Sigmoid colon (tissue), 7 donors: ENCODE results near the gene NUDT16L1. TPM values are rescaled to one million over a fixed set of nuclear protein-coding genes. Genes with fewer than 3 reads are reported as not detected.

Experiments used
- DNase-seq: peaks from one replicate; pipeline ENCODE4 v3.0.0-alpha.2; 2019
- H3K27ac ChIP-seq, 4 donors: fragments of 200-600 bp; sonication (generic); one replicate each; pipeline ENCODE4 v1.5.1; 2016 to 2019; ENCODE audit warnings: mild to moderate bottlenecking in 1 of 4
- H3K27me3 ChIP-seq, 3 donors: fragments of 200-600 bp; sonication (generic); one replicate each; pipeline ENCODE4 v1.5.1; 2019; ENCODE audit warnings: mild to moderate bottlenecking in 1 of 3
- H3K36me3 ChIP-seq, 4 donors: fragments of 200-600 bp; sonication (generic); one replicate each; pipeline ENCODE4 v1.5.1; 2016 to 2019
- H3K4me1 ChIP-seq, 4 donors: fragments of 200-600 bp; sonication (generic); one replicate each; pipeline ENCODE4 v1.5.1; 2017 to 2019
- H3K4me3 ChIP-seq, 4 donors: fragments of 200-600 bp; sonication (generic); one replicate each; pipeline ENCODE4 v1.5.1; 2017 to 2019; ENCODE audit warnings: mild to moderate bottlenecking in 2 of 4, moderate library complexity in 1 of 4
- H3K9me3 ChIP-seq, 4 donors: fragments of 200-600 bp in 3 of 4; sonication (generic) in 3 of 4; one replicate each; pipeline versions ENCODE4 v1.5.1 to v1.6.1; 2013 to 2019
- CTCF ChIP-seq, 4 experiments: fragments of 450-650 bp in 3 of 4; fragments of 200-600 bp in 1 of 4; IDR thresholded peaks; one replicate each; pipeline ENCODE4 v1.5.1; 2016 to 2019; ENCODE audit warnings: antibody characterized with exemption in 4 of 4, mild to moderate bottlenecking in 3 of 4, moderate library complexity in 2 of 4
- EP300 ChIP-seq, 4 donors: sonication (generic); formaldehyde crosslinking; IDR thresholded peaks; one replicate each; pipeline ENCODE4 v1.6.1; 2017; ENCODE audit warnings: antibody characterized with exemption in 4 of 4
- POLR2A ChIP-seq, 2 donors: fragments of 450-650 bp; IDR thresholded peaks; one replicate each; pipeline ENCODE4 v1.6.1; 2016; ENCODE audit warnings: antibody characterized with exemption in 2 of 2, mild to moderate bottlenecking in 2 of 2, moderate library complexity in 2 of 2
- POLR2AphosphoS5 ChIP-seq, 4 donors: sonication (generic); formaldehyde crosslinking; IDR thresholded peaks; one replicate each; pipeline ENCODE4 v1.6.1; 2017; ENCODE audit warnings: antibody characterized with exemption in 4 of 4
- WGBS, 2 donors: extraction: QIAGEN DNeasy Blood & Tissue Kit; methylation state at CpG; one replicate each; pipeline ENCODE4 v1.1.7; 2013; 5-methylcytosine and 5-hydroxymethylcytosine counted together
- intact Hi-C: fragments of 100-400 bp; cut with DNase I; formaldehyde crosslinking; loops from one replicate; pipeline ENCODE4 v1.15.1; 2023
- polyA plus RNA-seq, 3 donors: library from polyadenylated mRNA; stranded (reverse); fragments of 200-250 nt; gene quantifications; one replicate each; pipeline ENCODE4 v1.2.3, GENCODE V29; 2013
- small RNA-seq, 3 donors: library from RNA; depleted of rRNA; stranded (forward); fragments of <200 nt; gene quantifications; one replicate each; pipeline ENCODE3, GENCODE V24; 2016
- total RNA-seq, 4 donors: library from RNA; depleted of rRNA; stranded (reverse); fragments of >200 nt; gene quantifications; one replicate each; pipeline ENCODE4 v1.1.0, GENCODE V29; 2016
- donor health status: healthy with polysubstance abuse.
- donor health status: Bipolar disorder and iron deficiency.
- donor health status: healthy.

The NUDT16L1 gene
- total and polyA plus RNA-seq, 7 donors = 16.6 to 75.1 (median 21.8) TPM

GRCh38 chr16:4745274-4745569 is 51.9 kb downstream of the NUDT16L1 start:
- intact Hi-C loops = no loop called here
- TF ChIP-seq POLR2A (IDR thresholded peaks at IDR 0.05) = no peak
- TF ChIP-seq CTCF (IDR thresholded peaks at IDR 0.05) = no peak
- TF ChIP-seq EP300 (IDR thresholded peaks at IDR 0.05) = no peak
- TF ChIP-seq POLR2AphosphoS5 (IDR thresholded peaks at IDR 0.05) = no peak
- 81 to 92% methylated on average over 3 of the region's 3 CpGs for WGBS, 2 donors
- Histone ChIP-seq H3K9me3 (no peaks in the 10 kb centered on the region), H3K36me3 (peaks cover 0 to 9% (median 2%) of the 10 kb centered on the region in 4 donors), H3K4me1 (peaks cover 0 to 23% (median 15%) of the 10 kb centered on the region in 4 donors), H3K27me3 (no peaks in the 10 kb centered on the region), H3K4me3 (no peak overlapping the region), H3K27ac (no peak overlapping the region)
- DNase-seq = no peak

Small RNA genes lying within 50 kb of the gene (small RNA-seq; reads per million reads assigned to genes)
- gene MIR6769A = 0 reads per million in 3 donors

Other genes with a start within 250 kb of the NUDT16L1 start
- gene NMRAL1, start 218.9 kb upstream of the NUDT16L1 start, total RNA-seq = 10 to 100 TPM; 24.8 to 62.3 (median 47.0) TPM
- 10 to 100 TPM; 29.4 to 52.7 (median 46.8) TPM for gene NMRAL1, start 218.9 kb upstream of the NUDT16L1 start, polyA plus RNA-seq
- 10 to 100 TPM; 29.9 to 37.1 (median 32.0) TPM for gene HMOX2, start 217.2 kb upstream of the NUDT16L1 start, total RNA-seq
- gene HMOX2, start 217.2 kb upstream of the NUDT16L1 start, polyA plus RNA-seq = 10 to 100 TPM; 57.7 to 77.2 (median 62.1) TPM
- 10 to 100 TPM; 12.8 to 22.4 (median 18.6) TPM for gene CDIP1, start 154.8 kb upstream of the NUDT16L1 start, total RNA-seq
- 10 to 100 TPM; 10.8 to 16.2 (median 16.1) TPM for gene CDIP1, start 154.8 kb upstream of the NUDT16L1 start, polyA plus RNA-seq
- under 1 TPM in 2 of 4 donors, not detected in 2; under 0.01 to 0.16 TPM for gene C16orf96, start 137.2 kb upstream of the NUDT16L1 start, total RNA-seq
- gene C16orf96, start 137.2 kb upstream of the NUDT16L1 start, polyA plus RNA-seq = under 1 TPM in 1 of 3 donors, not detected in 2; 0.09 TPM
- 10 to 100 TPM in 3 of 4 donors, 1 to 10 TPM in 1; 7.6 to 20.2 (median 14.1) TPM for gene UBALD1, start 78.7 kb upstream of the NUDT16L1 start, total RNA-seq
- gene UBALD1, start 78.7 kb upstream of the NUDT16L1 start, polyA plus RNA-seq = 10 to 100 TPM; 10.4 to 22.9 (median 12.6) TPM
- 10 to 100 TPM; 18.4 to 37.9 (median 31.0) TPM for gene MGRN1, start 68.7 kb upstream of the NUDT16L1 start, total RNA-seq
- 10 to 100 TPM; 16.8 to 34.5 (median 23.4) TPM for gene MGRN1, start 68.7 kb upstream of the NUDT16L1 start, polyA plus RNA-seq
- 10 to 100 TPM; 20.3 to 30.7 (median 23.8) TPM for gene ANKS3, start 40.7 kb downstream of the NUDT16L1 start, total RNA-seq
- gene ANKS3, start 40.7 kb downstream of the NUDT16L1 start, polyA plus RNA-seq = 10 to 100 TPM in 1 of 3 donors, 1 to 10 TPM in 2; 3.9 to 20.8 (median 9.6) TPM
- under 1 TPM; 0.14 to 0.83 (median 0.43) TPM for gene DNAAF8, start 41.0 kb downstream of the NUDT16L1 start, total RNA-seq
- 1 to 10 TPM in 1 of 3 donors, under 1 TPM in 2; 0.60 to 1.2 (median 0.73) TPM for gene DNAAF8, start 41.0 kb downstream of the NUDT16L1 start, polyA plus RNA-seq
- gene ZNF500, start 73.6 kb downstream of the NUDT16L1 start, total RNA-seq = 10 to 100 TPM; 10.2 to 14.4 (median 12.8) TPM
- gene ZNF500, start 73.6 kb downstream of the NUDT16L1 start, polyA plus RNA-seq = 10 to 100 TPM in 1 of 3 donors, 1 to 10 TPM in 2; 4.2 to 11.7 (median 5.1) TPM
- not detected for gene SEPTIN12, start 94.8 kb downstream of the NUDT16L1 start, total RNA-seq
- 1 to 10 TPM in 1 of 3 donors, not detected in 2; 2.5 TPM for gene SEPTIN12, start 94.8 kb downstream of the NUDT16L1 start, polyA plus RNA-seq
- not detected for gene SMIM22, start 101.8 kb downstream of the NUDT16L1 start, total RNA-seq
- gene SMIM22, start 101.8 kb downstream of the NUDT16L1 start, polyA plus RNA-seq = 1,000 to 10,000 TPM in 2 of 3 donors, 100 to 1,000 TPM in 1; 848 to 2,006 (median 1,963) TPM
- gene ROGDI, start 109.1 kb downstream of the NUDT16L1 start, total RNA-seq = 10 to 100 TPM; 47.9 to 72.8 (median 58.3) TPM
- gene ROGDI, start 109.1 kb downstream of the NUDT16L1 start, polyA plus RNA-seq = 10 to 100 TPM; 23.4 to 46.7 (median 25.2) TPM
- gene GLYR1, start 153.7 kb downstream of the NUDT16L1 start, total RNA-seq = 10 to 100 TPM; 56.7 to 67.3 (median 59.9) TPM
- 10 to 100 TPM; 48.0 to 70.5 (median 70.3) TPM for gene GLYR1, start 153.7 kb downstream of the NUDT16L1 start, polyA plus RNA-seq
- 10 to 100 TPM; 16.4 to 27.7 (median 17.8) TPM for gene UBN1, start 153.9 kb downstream of the NUDT16L1 start, total RNA-seq
- gene UBN1, start 153.9 kb downstream of the NUDT16L1 start, polyA plus RNA-seq = 10 to 100 TPM in 2 of 3 donors, 1 to 10 TPM in 1; 8.4 to 24.1 (median 17.8) TPM
- gene PPL, start 243.6 kb downstream of the NUDT16L1 start, total RNA-seq = 10 to 100 TPM; 10.3 to 42.9 (median 37.0) TPM
- 10 to 100 TPM in 1 of 3 donors, 1 to 10 TPM in 2; 4.6 to 27.0 (median 8.3) TPM for gene PPL, start 243.6 kb downstream of the NUDT16L1 start, polyA plus RNA-seq